Epidermal melanocyte (primary cell): ENCODE results near the gene LIG4.
"Not testable (repeated sequence)": the region's sequence is repeated elsewhere in the genome, so short reads cannot be mapped to it uniquely, and the experiment has no call there.

Experiments used
- DNase-seq: peaks from one replicate; pipeline ENCODE4 v3.0.0; 2011; ENCODE audit warnings: low spot score; ENCODE audit not compliant: insufficient read length

The LIG4 gene

GRCh38 chr13:108215436-108215835 lies at the start of gene LIG4:
TSS of gene LIG4 (minus strand) at chr13:108215536. CDS start at chr13:108211268, 4,268 bp downstream.
- DNase-seq = peak; percentile 74

GRCh38 chr13:108263621-108264355 lies 48.5 kb upstream of the LIG4 start:
- no peak for DNase-seq

GRCh38 chr13:108257248-108257647 lies 41.9 kb upstream of the LIG4 start:
- no peak for DNase-seq

GRCh38 chr13:108249150-108249549 lies 33.8 kb upstream of the LIG4 start:
- no peak for DNase-seq

GRCh38 chr13:108230377-108230776 lies 15.0 kb upstream of the LIG4 start:
- DNase-seq = no peak

- DNase-seq = no peak
Observed at GRCh38 chr13:108227651-108228272, 12.4 kb upstream of the LIG4 start.

- DNase-seq = no peak
Observed at GRCh38 chr13:108226184-108226583, 10.8 kb upstream of the LIG4 start.

- no peak for DNase-seq
Observed at GRCh38 chr13:108225440-108225839, 10.1 kb upstream of the LIG4 start.

GRCh38 chr13:108223687-108224503 lies 8.6 kb upstream of the LIG4 start:
- DNase-seq = no peak

- DNase-seq = no peak
Observed at GRCh38 chr13:108220041-108220440, 4.7 kb upstream of the LIG4 start.

- peak; percentile 76 for DNase-seq
Observed at GRCh38 chr13:108218044-108218974, 3.0 kb upstream of the LIG4 start, which contains the start of gene ABHD13. TSS of gene ABHD13 (plus strand) at chr13:108218392. CDS start at chr13:108229219, 10,827 bp downstream.

- not testable (repeated sequence) for DNase-seq
Observed at GRCh38 chr13:108217307-108218043, 2.1 kb upstream of the LIG4 start.

GRCh38 chr13:108214441-108215271 lies 680 bp downstream of the LIG4 start:
- no peak for DNase-seq

- DNase-seq = no peak
Observed at GRCh38 chr13:108213946-108214345, 1.4 kb downstream of the LIG4 start.

GRCh38 chr13:108212886-108213285 lies 2.5 kb downstream of the LIG4 start:
- no peak for DNase-seq

GRCh38 chr13:108210551-108210950 lies 4.8 kb downstream of the LIG4 start:
- DNase-seq = no peak

- no peak for DNase-seq
Observed at GRCh38 chr13:108200781-108201398, 14.4 kb downstream of the LIG4 start.

GRCh38 chr13:108195861-108196260 lies 19.5 kb downstream of the LIG4 start:
- no peak for DNase-seq

- DNase-seq = no peak
Observed at GRCh38 chr13:108195146-108195545, 20.2 kb downstream of the LIG4 start.
